Activated CD4-positive, alpha-beta T cell treated with anti-CD3 and anti-CD28 coated beads, Interleukin-2, amount 50 U/mL, for 16 hours (primary cell): ENCODE measurements around the gene RNF41.
A peak's percentile ranks its signal among the peaks of the same experiment; 100 is the strongest.
"Not testable (repeated sequence)": the region's sequence is repeated elsewhere in the genome, so short reads cannot be mapped to it uniquely, and the experiment has no call there.

ENCODE experiments used
- DNase-seq: peaks from one replicate; pipeline ENCODE4 v3.0.0-alpha.2; 2020

RNF41 gene

DNA sequence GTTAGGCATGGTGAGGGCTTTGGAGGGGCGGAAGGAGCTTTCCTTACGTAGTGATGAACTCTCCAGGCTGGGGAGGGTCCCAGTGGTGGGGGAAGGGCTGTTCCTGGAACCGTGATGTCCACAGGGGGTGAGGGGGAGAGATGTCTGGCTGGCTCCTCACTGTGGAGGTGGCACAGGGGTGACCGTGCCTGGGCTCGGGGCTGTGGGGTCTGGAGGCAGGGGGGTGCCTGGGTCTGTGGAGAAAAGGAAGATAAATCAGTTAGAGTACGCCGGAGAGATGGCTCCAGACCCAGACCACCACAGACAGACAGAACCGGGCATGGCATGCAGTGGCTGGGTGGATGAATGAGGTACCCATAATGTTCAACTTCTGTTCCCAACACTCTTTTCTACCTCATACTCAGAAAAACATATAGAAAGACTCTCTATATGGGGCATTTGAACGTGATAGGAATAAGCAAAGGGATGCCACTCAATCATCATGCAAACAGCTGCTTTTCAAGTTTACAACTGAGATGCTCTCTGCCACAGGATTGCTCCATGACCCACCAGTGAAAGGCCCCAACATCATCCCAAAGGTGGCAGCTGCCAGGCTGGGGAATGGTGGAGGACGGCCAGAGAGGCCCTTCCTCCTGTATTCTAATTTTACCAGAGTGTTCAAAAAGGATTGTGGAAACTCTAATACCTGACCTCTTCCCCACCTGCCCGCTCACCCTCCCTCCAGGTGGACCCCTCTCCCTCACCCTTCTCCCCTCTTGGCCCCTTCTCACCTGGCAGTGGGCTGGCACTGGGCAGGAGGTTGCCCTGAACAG, 58.0 kb downstream of the RNF41 start:
- DNase-seq: no peak

DNA sequence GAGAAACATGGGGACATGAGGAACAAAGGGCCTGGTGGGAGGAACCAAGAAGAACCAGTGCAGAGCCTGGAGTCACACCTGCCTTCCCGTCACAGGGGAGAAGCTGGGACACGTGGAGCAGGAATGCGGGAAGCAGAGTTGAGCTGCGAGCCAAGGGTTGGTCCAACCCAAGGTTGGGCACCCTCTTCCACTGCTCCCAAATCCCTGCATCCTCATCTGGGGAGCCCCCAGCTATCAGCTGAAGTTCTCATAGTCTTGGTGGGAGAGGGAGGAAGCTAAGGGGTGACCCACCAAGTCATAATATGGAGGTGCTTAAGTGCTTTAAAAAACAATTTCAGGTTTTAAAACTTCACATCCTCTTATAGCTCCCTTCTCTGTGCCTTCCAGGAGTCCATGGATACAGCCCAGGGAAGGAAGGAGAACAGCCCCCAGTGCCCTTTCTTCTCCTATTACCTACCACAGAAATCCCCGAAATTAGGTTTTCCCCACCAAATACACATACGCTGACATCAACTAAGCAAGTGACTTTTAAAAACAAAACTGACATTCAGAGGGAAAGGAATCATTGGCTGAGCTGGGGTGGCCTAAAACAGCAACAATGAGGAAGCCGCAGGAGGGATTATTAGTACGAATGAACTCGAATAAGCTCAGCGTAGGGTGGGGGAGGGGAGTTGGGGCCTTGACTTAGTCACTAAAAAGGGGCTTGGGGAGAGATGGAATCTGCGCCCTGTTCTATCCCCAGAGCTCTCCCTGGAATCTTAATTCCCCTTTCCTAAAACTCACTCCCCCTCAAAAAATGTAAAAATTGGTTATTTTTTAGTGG, 59.0 kb downstream of the RNF41 start:
- DNase-seq: no peak

DNA sequence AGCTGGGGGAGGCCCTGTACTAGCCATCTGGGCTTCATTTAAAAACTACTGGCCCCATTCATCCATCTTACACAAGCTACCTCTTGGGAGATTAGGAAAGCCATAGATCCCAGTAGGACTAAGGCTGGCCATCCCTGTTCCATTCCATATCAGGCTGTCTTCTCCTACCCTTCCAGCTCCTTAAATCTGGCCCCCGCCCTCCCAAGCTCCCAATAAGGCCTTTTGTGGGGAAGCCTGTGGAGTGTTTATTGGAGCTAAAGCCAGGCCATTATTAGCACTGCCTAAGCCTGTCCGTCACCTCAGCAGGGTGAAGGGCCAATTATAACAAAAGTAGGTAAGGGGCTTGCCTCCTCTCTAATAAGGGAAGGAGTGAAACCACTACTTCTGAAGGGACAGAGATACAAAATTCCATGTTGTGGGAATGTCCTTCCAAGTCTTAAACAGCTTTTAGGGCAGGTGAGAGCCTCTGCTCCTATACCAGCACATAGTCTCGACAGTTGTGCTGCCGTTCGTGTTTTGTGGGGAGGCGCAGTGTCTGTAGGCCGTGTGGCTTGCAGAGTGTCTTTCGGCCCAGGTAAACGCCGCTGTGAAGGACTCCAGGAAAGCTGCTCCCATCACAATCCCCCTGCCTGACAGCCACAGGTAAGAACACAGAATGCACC, 59.9 kb downstream of the RNF41 start:
- DNase-seq: no peak

- DNase-seq: no peak
Measured at GRCh38 chr12:56160894-56161689, 60.6 kb downstream of the RNF41 start.

DNA sequence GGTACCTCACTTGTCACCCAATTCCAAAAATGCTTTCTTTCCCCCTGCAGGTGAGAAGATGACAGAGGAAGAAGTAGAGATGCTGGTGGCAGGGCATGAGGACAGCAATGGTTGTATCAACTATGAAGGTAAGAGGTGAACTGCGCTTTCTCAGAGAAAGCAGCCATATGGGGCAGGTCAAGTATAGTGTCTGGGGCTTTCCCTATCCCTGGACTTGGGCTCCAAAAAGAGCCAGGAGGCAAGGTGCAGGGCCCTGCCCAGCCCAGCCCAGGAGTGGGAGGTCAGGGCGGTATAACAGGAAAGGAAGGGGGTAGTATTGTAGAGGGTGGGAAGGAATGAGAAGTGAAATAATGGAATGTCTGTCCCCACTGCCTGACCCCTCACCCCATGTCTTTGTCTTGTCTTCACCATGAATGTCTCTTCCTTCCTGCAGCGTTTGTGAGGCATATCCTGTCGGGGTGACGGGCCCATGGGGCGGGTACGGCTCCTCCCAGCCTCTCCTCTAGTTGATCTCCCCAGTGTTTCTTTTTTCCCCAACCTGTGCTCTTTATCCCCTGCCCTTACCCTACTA, 61.4 kb downstream of the RNF41 start:
- peak; percentile 75 for DNase-seq

DNA sequence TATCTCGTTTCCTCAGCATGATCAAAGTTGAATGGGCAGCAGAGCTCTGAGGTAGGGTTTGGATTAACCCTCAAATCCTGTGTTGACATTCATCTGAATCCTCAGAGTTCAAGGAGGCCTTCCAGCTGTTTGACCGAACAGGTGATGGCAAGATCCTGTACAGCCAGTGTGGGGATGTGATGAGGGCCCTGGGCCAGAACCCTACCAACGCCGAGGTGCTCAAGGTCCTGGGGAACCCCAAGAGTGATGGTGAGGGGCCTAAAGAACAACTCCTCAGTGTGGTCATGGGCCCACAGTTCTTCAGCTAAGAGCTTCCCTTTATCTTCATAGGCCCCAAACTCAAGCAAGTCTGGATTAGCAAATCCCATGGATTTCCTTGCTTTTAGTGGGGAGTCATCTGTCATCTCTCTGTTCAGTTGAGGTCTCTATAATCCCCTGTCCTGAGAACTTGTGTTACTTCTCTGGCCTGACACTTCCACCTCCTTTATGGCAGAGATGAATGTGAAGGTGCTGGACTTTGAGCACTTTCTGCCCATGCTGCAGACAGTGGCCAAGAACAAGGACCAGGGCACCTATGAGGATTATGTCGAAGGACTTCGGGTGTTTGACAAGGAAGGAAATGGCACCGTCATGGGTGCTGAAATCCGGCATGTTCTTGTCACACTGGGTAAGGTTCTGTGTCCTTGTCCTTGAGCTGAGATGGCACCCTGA, 62.1 kb downstream of the RNF41 start:
- no peak for DNase-seq

DNA sequence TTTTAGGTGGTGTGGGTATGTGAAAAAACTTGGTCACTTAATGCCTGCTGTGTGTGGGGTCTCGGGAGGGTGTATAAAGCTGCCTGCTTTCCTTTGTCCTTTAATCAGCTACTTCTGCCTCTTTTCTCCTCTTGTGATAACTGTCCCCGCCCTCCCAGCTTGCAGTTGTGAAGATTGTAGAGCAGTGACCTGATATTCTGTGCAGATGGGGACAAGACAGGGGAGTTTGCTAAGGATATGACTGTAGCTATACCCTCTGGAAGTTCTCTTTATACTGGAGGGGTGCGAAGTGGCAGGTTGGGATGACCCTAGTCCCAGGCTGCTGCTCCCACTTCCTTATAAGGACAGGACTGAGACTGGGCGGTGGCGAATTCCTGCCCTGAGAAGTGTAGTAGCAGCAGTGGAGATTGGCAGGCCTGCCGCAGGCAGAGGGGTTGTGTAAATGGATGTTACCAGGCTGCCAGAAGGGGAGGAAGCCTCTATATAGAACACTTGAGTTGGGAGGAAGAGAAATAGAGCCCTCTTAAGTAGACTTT, 62.7 kb downstream of the RNF41 start:
- DNase-seq: peak; percentile 45

DNA sequence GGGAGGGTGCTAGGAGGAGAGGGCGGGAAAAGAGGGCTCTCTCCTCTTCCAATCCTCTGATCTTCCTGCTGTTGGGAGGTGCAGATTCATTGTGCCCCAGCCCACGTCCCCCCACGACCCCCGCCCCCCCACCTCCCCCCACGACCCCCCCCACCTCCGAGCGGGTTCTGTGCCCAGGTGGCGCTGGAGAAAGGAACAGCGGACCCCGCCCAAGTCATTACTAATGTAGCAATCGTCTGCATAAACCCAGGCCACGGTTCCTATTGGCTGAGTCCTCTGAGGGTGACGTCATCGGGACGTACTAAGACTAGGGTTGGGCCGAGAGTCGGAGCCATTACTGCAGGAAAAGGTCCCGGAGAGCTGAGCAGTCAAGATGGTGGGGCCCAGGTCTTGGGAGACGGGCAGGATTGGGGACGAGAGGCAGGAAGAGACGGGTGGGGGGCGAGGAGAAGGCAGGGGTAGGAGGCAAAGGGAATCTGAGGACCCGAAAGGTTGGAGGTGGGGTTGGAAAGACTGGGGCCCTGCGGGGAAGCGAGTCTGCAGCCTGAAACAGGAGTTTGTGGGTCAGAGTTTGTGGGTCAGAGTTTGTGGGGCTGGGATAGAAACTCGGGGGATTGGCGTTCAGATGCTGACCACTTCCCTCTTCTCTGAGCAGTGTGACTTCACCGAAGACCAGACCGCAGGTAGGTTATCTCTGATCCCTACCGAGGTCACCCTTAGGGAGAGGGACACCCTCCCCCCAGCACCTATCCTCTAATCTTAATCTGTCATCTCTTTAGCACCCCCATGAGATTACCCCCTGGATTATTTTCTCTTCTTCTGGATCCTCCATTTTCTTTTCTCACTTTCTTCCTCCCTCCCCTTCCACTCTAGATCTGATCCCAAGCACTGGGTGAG, 63.4 kb downstream of the RNF41 start, which contains the start of gene MYL6:
MYL6 (plus strand) TSS at position 331 of the 897 bp plus-strand sequence; CDS start at position 374, 43 bp downstream.
- peak; percentile 97 for DNase-seq

DNA sequence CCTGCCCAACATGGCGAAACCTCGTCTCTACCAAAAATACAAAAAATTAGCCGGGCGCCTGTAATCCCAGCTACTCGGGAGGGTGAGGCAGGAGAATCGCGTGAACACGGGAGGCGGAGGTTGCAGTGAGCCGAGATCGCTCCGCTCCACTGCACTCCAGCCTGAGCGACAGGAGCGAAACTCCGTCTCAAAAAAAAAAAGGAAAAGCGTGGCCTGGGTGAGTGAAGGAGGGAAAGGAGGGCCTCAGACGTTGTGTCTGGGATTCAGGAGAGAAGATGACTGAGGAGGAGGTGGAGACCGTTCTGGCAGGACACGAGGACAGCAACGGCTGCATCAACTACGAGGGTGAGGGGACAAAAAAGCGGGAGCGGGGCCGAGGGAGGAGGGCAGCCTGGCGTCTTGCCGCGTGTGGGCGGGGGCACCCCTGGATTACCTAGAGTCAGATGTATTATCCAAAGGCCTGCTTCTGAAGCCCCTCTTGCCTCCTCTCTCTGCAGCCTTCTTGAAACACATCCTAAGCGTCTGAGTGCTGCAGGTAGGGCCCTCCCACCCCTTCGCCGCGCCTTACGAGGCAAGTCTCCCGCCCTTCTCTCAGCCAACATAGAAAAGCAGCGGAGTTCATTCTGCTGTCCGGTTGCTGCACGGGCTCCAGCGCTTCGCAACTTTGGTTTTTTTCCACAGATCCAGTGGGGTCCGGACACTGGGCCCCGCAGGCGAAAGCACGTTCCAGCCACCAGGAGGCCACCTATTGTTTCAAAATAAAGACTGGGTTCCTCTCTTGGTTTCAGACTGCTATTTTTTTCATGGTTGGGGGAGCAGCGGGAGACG, 64.3 kb downstream of the RNF41 start:
- DNase-seq: peak; percentile 64

DNA sequence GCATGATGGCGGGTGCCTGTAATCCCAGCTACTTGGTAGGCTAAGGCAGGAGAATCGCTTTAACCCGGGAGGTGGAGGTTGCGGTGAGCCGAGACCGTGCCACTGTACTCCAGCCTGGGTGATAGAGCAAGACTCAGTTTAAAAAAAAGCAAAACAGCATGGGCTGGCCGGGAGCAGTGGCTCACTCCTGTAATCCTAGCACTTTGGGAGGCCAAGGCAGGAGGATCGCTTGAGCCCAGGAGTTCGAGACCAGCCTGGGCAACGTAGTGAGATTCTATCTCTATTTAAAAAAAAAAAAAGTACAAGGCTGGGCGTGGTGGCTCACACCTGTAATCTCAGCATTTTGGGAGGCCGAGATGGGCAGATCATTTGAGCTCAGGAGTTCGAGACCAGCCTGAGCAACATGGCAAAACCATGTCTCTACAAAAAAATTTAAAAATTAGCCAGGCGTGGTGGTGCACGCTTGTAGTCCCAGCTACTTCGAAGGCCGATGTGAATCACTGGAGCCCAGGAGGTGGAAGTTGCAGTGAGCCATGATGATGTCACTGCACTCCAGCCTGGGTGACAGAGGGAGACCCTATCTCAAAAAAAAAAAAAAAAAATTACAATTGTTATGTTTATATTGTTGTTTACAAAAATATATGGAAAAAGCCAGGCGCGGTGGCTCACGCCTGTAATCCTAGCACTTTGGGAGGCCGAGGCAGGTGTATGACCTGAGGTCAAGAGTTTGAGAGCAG, 65.1 kb downstream of the RNF41 start:
- not testable (repeated sequence) for DNase-seq

GRCh38 chr12:56155256-56155845, 66.4 kb downstream of the RNF41 start:
- no peak for DNase-seq

GRCh38 chr12:56154818-56155217, 66.9 kb downstream of the RNF41 start:
- DNase-seq: no peak

- no peak for DNase-seq
Measured at GRCh38 chr12:56154246-56154771, 67.4 kb downstream of the RNF41 start.

- DNase-seq: no peak
Measured at GRCh38 chr12:56153678-56154065, 68.0 kb downstream of the RNF41 start.

DNA sequence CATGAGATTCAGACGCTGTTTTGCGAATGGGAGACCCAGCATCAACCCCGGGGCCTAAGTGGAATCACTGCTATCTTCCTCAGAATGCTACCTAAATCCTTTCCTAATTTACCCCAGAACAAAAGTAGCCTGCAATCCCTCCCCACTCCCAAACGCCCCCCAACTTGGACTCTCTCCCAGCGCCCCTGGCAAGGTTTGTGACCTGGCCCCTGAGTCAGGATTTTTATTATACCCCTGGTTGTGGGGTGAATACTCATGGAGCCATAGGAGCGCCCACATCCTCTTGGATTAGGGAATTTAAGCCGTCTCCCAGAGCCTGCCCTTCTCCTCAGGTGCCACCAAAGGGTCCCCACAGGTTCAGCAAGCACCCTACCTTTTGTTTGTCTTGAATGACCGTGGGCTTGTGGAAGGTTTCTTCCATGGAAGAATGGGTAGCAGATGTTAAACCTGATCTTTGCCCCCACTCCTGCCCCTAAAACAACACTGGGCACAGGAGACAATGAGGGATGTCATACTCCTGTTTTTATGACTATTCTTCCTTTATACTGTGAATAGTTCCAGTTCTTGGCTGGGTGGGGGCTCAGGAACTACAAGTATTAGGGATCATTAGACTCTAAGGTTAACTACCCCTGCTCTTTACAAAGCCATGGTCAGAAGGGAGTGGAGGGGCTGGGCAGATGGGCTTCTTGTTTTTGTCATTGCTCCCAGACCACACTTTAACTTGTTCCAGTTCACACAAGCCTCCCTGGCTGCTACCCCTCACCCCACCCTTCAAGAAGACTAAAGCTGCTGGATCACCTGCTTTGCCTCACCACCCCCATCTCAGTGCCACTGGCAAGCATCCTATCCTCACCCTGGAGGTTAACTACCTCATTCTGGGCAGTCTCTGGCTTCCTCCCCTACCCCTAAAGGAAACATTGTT, 68.7 kb downstream of the RNF41 start:
- no peak for DNase-seq
